ENCODE results near the gene FYN. TPM values are rescaled to one million over a fixed set of nuclear protein-coding genes. Genes with fewer than 3 reads are reported as not detected.

FYN gene
- total RNA-seq = 86.5 and 108 TPM in 2 replicates

DNA sequence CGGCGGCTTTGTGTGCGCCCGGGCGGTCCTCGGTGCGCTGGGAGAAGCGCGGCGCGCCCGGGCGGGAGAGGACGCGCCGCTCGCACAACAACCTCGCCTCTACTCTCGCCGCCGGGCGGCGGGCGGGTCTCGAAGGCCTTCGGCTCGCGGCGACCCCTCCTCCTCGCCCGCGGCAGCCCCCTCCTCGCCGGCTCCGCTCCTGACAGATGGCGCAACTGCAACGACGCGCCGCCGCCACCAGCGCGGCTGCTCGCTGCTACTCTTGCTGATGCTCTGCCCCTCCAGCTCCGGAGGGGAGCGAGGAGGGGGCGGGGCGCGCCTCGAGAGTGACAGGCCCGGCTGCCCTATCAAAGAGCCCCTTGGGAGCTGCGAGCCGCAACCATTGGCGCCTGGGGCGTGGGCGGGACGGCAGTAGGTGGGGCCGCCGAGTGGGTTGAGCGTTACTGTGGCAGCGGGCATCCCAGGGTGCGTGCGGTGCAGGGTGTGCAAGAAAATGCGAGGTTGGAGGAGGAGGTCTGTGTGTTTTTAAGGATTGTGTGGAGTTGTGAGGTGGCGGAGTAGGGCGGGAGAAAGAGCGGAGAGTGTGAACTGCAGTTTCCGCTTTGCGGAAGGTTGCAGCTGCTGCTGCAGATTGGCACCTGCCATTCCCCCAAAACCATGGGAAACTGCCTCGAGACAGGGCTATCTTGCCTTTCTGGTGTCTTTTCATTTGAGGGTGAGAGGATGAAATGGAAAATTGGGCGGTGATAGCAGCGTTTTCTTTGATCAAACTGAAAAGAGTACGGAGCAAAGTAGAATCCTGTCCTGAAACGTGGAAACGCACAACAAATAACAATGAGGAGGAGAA lies at the start of gene FYN:
TSS of gene FYN (minus strand) at position 275 of the 847 bp plus-strand sequence. CDS start 153,401 bp downstream, outside the sequence.

Other genes starting within 250 kb of the FYN start
- not detected in 2 replicates for gene CCN6, start 180.7 kb upstream of the FYN start, total RNA-seq
- gene TUBE1, start 214.0 kb upstream of the FYN start, total RNA-seq = 53.2 and 55.4 TPM in 2 replicates
- gene FAM229B, start 214.1 kb upstream of the FYN start, total RNA-seq = 1.7 and 3.1 TPM in 2 replicates

All from nasal cavity respiratory epithelium epithelial cell of viscerocranial mucosa (primary cell).